Adipocyte (in vitro differentiated cells): ENCODE data around the gene NUTF2.
A peak's percentile ranks its signal among the peaks of the same experiment; 100 is the strongest.

Experiments
- DNase-seq: peaks from one replicate; pipeline ENCODE4 v3.0.0-alpha.2; 2015; ENCODE audit warnings: low read depth
- H3K27me3 ChIP-seq: replicated peaks from 2 replicates; pipeline ENCODE4 v1.7.0; 2013; ENCODE audit warnings: mild to moderate bottlenecking, low read length, moderate library complexity; ENCODE audit not compliant: control insufficient read depth, insufficient read depth
- H3K36me3 ChIP-seq: 2 replicates; pipeline ENCODE4 v1.7.0; 2013; ENCODE audit warnings: low read length, mild to moderate bottlenecking, moderate library complexity; ENCODE audit not compliant: control insufficient read depth, insufficient read depth, severe bottlenecking
- H3K4me1 ChIP-seq: 2 replicates; pipeline ENCODE4 v1.7.0; 2013; ENCODE audit warnings: mild to moderate bottlenecking, low read length, moderate library complexity; ENCODE audit not compliant: control insufficient read depth, insufficient read depth
- H3K4me3 ChIP-seq: 2 replicates; pipeline ENCODE4 v1.7.0; 2013; ENCODE audit warnings: mild to moderate bottlenecking, low read length, moderate library complexity
- H3K9ac ChIP-seq: 2 replicates; pipeline ENCODE4 v1.7.0; 2013; ENCODE audit warnings: mild to moderate bottlenecking, low read length, moderate library complexity
- H3K9me3 ChIP-seq: 2 replicates; pipeline ENCODE4 v1.7.0; 2013; ENCODE audit warnings: mild to moderate bottlenecking, low read length, moderate library complexity; ENCODE audit not compliant: control insufficient read depth

NUTF2 gene

DNA sequence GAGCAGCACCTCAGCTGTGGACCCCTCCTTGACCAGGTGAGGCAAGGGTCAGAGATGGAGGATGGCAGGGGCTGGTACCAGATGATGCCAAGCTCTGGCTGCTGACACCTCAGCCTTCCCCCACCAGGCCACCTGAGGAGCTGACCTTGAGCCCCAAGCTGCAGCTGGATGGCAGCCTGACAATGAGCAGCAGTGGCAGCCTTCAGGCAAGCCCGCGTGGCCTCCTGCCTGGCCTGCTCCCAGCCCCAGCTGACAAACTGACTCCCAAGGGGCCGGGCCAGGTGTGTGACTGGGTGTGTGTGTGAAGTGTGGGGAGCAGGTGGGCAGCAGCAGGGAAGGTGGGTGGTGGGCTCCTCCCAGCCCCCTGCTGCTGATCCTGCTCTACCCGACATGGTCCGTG lies 33.2 kb downstream of the NUTF2 start:
- H3K36me3 ChIP-seq: peaks cover 74% of the 10 kb centered on the region
- peaks cover 8% of the 10 kb centered on the region for H3K4me1 ChIP-seq
- no peak for DNase-seq
- H3K27me3 ChIP-seq: no peaks in the 10 kb centered on the region
- no peak overlapping the region for H3K9ac ChIP-seq
- no peaks in the 10 kb centered on the region for H3K9me3 ChIP-seq
- H3K4me3 ChIP-seq: no peak overlapping the region

DNA sequence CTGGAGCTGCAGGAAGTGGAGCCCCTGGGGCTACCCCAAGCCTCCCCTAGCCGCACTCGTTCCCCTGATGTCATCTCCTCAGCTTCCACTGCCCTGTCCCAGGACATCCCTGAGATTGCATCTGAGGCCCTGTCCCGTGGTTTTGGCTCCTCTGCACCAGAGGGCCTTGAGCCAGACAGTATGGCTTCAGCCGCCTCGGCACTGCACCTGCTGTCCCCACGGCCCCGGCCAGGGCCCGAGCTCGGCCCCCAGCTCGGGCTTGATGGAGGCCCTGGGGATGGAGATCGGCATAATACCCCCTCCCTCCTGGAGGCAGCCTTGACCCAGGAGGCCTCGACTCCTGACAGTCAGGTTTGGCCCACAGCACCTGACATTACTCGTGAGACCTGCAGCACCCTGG lies 33.9 kb downstream of the NUTF2 start:
- H3K27me3 ChIP-seq: no peaks in the 10 kb centered on the region
- no peaks in the 10 kb centered on the region for H3K9me3 ChIP-seq
- no peak overlapping the region for H3K9ac ChIP-seq
- H3K4me1 ChIP-seq: peaks cover 9% of the 10 kb centered on the region
- no peak overlapping the region for H3K4me3 ChIP-seq
- peaks cover 74% of the 10 kb centered on the region for H3K36me3 ChIP-seq
- no peak for DNase-seq

DNA sequence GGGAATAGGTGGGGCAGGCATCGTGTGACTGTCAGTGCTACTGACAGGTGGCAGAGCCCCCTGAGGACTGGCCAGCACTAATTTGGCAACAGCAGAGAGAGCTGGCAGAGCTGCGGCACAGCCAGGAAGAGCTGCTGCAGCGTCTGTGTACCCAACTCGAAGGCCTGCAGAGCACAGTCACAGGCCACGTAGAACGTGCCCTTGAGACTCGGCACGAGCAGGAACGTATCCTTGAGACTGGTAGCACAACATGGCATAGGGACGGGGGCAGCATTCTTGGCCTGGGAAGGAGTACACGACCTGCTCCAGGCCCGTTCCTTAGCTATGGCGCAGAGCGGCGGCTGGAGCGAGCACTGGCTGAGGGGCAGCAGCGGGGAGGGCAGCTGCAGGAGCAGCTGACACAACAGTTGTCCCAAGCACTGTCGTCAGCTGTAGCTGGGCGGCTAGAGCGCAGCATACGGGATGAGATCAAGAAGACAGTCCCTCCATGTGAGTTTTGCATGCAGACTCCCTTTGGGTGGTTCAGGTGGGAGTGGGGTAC lies 35.0 kb downstream of the NUTF2 start:
- peaks cover 9% of the 10 kb centered on the region for H3K4me1 ChIP-seq
- H3K9ac ChIP-seq: no peak overlapping the region
- H3K9me3 ChIP-seq: no peaks in the 10 kb centered on the region
- H3K36me3 ChIP-seq: peaks cover 76% of the 10 kb centered on the region
- no peak for DNase-seq
- no peak overlapping the region for H3K4me3 ChIP-seq
- H3K27me3 ChIP-seq: no peaks in the 10 kb centered on the region

DNA sequence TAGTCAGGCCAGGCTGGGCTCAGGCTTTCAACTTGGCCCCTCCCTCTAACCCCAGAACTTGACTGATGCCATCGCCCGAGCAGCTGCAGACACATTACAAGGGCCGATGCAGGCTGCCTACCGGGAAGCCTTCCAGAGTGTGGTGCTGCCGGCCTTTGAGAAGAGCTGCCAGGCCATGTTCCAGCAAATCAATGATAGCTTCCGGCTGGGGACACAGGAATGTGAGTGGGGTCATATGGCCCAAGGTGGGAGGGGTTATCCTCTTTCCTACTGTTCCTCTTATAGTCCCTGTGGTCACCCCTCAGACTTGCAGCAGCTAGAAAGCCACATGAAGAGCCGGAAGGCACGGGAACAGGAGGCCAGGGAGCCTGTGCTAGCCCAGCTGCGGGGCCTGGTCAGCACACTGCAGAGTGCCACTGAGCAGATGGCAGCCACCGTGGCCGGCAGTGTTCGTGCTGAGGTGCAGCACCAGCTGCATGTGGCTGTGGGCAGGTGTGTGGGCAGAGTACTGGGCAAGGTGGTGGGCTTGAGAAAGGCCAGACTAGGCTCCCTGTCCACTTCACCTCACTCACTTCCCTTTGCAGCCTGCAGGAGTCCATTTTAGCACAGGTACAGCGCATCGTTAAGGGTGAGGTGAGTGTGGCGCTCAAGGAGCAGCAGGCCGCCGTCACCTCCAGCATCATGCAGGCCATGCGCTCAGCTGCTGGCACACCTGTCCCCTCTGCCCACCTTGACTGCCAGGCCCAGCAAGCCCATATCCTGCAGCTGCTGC lies 35.8 kb downstream of the NUTF2 start:
- H3K27me3 ChIP-seq: no peaks in the 10 kb centered on the region
- peaks cover 9% of the 10 kb centered on the region for H3K4me1 ChIP-seq
- H3K4me3 ChIP-seq: no peak overlapping the region
- H3K9ac ChIP-seq: no peak overlapping the region
- no peaks in the 10 kb centered on the region for H3K9me3 ChIP-seq
- no peak for DNase-seq
- peaks cover 68% of the 10 kb centered on the region for H3K36me3 ChIP-seq

DNA sequence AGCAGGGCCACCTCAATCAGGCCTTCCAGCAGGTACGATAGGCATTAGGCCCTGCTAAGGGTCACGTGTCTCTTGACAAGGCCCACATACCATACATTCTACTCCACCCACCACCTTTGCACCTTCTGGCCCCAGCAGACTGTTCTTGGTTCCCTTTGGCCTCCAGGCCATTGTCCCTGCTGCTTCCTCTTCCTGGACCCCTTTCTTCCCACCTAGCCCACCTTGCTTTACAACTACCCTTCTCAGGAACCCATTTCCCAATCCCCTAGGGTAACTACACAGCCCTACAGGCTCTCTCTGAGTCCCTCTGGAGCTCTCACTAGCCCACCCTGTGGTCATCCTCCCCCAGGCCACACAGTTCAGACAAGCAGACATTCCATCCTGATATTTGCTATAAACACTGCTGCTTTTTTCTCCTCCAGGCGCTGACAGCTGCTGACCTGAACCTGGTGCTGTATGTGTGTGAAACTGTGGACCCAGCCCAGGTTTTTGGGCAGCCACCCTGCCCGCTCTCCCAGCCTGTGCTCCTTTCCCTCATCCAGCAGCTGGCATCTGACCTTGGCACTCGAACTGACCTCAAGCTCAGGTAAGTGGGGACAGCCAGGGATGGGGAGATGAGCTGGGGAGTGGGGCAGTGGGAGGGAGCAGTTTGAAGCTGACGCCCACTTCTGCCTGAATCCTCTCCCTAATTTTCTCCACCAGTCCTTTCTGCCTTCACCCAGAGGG lies 36.6 kb downstream of the NUTF2 start:
- no peaks in the 10 kb centered on the region for H3K27me3 ChIP-seq
- H3K4me3 ChIP-seq: no peak overlapping the region
- H3K4me1 ChIP-seq: peaks cover 9% of the 10 kb centered on the region
- H3K9ac ChIP-seq: no peak overlapping the region
- DNase-seq: no peak
- H3K36me3 ChIP-seq: peaks cover 60% of the 10 kb centered on the region
- H3K9me3 ChIP-seq: no peaks in the 10 kb centered on the region

DNA sequence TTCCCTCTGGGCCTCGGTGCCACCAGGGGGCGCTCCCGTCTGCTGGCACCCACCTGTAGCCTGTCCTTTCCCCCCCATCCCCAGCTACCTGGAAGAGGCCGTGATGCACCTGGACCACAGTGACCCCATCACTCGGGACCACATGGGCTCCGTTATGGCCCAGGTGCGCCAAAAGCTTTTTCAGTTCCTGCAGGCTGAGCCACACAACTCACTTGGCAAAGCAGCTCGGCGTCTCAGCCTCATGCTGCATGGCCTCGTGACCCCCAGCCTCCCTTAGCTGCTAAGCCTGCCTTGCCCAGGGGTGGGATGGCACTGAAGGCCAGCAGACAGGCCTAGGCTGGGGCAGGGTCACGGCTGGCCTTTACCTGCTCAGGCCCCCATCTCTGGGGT lies 37.1 kb downstream of the NUTF2 start:
- Histone ChIP-seq H3K4me3 (no peak overlapping the region), H3K4me1 (peaks cover 9% of the 10 kb centered on the region), H3K9ac (no peak overlapping the region), H3K27me3 (no peaks in the 10 kb centered on the region), H3K36me3 (peaks cover 55% of the 10 kb centered on the region), H3K9me3 (no peaks in the 10 kb centered on the region)
- peak; percentile 74 for DNase-seq

DNA sequence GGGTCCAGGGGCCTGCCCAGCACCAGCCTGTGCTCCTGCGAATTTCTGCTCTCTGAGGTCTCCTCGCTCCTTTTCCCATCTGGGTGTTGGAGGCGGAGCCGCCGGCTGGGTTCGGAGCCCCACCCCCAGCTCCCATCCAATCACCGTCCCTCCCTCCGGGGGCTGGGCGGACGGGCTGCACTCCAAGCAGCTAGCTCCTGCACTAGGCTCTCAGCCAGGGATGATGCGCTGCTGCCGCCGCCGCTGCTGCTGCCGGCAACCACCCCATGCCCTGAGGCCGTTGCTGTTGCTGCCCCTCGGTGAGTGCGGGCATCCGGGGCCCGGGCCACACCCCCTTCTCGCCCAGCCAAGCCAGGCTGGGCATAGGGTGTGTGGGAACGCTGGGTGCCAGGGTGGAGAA lies 38.0 kb downstream of the NUTF2 start, which contains the start of gene NRN1L:
Gene NRN1L, plus strand, starts transcription at position 202 of the 400 bp plus-strand sequence. Its CDS starts 19 bp downstream, at position 221.
- DNase-seq: peak; percentile 86
- no peaks in the 10 kb centered on the region for H3K9me3 ChIP-seq
- H3K9ac ChIP-seq: no peak within 1 kb of the TSS
- H3K27me3 ChIP-seq: no peaks in the 10 kb centered on the region
- no peak within 1 kb of the TSS for H3K4me3 ChIP-seq
- peaks cover 9% of the 10 kb centered on the region for H3K4me1 ChIP-seq
- peaks cover 46% of the 10 kb centered on the region for H3K36me3 ChIP-seq

DNA sequence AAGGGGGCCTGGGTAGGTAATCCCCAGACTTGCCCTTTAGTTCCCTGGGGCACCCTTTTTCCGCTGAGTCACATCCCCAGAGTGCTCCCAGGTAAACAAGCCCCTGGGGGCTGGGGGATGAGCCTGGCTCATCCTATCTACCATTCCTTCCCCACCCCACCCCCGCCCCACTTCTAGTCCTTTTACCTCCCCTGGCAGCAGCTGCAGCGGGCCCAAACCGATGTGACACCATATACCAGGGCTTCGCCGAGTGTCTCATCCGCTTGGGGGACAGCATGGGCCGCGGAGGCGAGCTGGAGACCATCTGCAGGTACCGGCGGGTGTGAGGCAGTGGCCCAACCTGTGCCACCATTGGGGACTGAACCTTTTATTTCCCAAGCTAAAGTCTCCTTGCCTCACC lies 38.8 kb downstream of the NUTF2 start:
- DNase-seq: no peak
- Histone ChIP-seq H3K36me3 (peaks cover 38% of the 10 kb centered on the region), H3K27me3 (no peaks in the 10 kb centered on the region)

DNA sequence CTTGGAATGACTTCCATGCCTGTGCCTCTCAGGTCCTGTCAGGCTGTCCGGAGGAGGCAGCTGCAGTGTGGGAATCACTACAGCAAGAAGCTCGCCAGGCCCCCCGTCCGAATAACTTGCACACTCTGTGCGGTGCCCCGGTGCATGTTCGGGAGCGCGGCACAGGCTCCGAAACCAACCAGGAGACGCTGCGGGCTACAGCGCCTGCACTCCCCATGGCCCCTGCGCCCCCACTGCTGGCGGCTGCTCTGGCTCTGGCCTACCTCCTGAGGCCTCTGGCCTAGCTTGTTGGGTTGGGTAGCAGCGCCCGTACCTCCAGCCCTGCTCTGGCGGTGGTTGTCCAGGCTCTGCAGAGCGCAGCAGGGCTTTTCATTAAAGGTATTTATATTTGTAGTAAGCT lies 39.2 kb downstream of the NUTF2 start:
- H3K4me1 ChIP-seq: peaks cover 9% of the 10 kb centered on the region
- no peak overlapping the region for H3K9ac ChIP-seq
- no peaks in the 10 kb centered on the region for H3K9me3 ChIP-seq
- no peak for DNase-seq
- no peaks in the 10 kb centered on the region for H3K27me3 ChIP-seq
- peaks cover 34% of the 10 kb centered on the region for H3K36me3 ChIP-seq
- no peak overlapping the region for H3K4me3 ChIP-seq

More for the DNA sequence above, 38.8 kb downstream of the NUTF2 start:
- Histone ChIP-seq H3K9me3 (no peaks in the 10 kb centered on the region), H3K9ac (no peak overlapping the region), H3K4me1 (peaks cover 9% of the 10 kb centered on the region), H3K4me3 (no peak overlapping the region)

DNA sequence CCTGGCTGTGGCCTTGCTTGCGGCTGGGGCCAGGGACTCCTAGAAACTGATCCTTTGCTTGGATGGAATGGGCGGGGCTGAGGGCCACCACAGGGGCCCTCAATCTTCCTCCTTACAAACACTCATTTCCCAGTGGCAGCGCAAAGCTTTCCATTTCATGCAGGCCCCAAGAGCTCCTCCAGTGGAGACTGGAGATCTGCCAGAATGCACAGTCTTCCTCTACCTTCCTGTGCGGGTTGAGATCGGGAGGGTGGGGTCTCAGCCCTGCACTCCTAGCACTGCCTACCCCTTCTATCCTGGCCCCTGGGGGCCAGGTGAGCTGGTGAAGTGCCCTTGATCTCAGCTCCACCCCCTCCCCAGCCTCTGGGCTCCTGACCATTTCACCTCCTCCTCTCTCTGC lies 39.7 kb downstream of the NUTF2 start:
- Histone ChIP-seq H3K36me3 (peaks cover 29% of the 10 kb centered on the region), H3K4me3 (no peak overlapping the region), H3K9ac (no peak overlapping the region), H3K4me1 (peaks cover 9% of the 10 kb centered on the region), H3K9me3 (no peaks in the 10 kb centered on the region), H3K27me3 (no peaks in the 10 kb centered on the region)
- DNase-seq: no peak

DNA sequence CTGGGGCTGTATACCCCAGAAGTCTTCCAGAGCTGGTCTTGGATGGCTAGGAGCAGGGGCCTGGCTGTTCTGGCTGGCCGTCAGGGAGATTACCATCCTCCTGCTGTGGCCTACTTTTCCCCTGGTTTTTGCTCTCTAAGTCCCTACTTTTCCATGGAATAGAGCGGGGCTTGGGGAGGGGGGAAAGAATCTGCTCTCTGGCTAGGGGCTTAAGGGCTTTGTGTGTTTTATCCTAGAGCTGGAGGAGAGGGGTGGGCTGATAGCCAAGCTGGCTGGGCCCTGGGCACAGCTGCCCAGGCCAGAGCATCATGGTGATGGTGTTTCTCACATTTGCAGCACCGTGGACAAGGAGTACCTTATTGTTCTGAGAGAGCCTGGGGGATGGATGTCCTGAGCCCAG lies 41.6 kb downstream of the NUTF2 start:
- Histone ChIP-seq H3K9ac (no peak overlapping the region), H3K4me1 (peaks cover 14% of the 10 kb centered on the region), H3K27me3 (no peaks in the 10 kb centered on the region), H3K4me3 (no peak overlapping the region), H3K36me3 (peaks cover 10% of the 10 kb centered on the region), H3K9me3 (no peaks in the 10 kb centered on the region)
- no peak for DNase-seq
